Measurements from ENCODE around the gene RXRB.

GRCh38 chr6:33160096-33160495, 40.4 kb downstream of the RXRB start:
- no peak for TF ChIP-seq CTCF (IDR thresholded peaks at IDR 0.05)
- TF ChIP-seq POLR2A (IDR thresholded peaks at IDR 0.05), result no peak

All from uterus (tissue), 2 donors.